Activated CD8-positive, alpha-beta memory T cell treated with anti-CD3 and anti-CD28 coated beads for 48 hours (primary cell): ENCODE measurements around the gene PSKH1.
"Not testable (repeated sequence)": the region's sequence is repeated elsewhere in the genome, so short reads cannot be mapped to it uniquely, and the experiment has no call there.

Experiments used
- DNase-seq, 3 experiments: peaks; one replicate each; pipeline ENCODE4 v3.0.0-alpha.2; 2020; ENCODE audit warnings: low read depth in 2 of 3, low spot score in 2 of 3

PSKH1 gene

DNA sequence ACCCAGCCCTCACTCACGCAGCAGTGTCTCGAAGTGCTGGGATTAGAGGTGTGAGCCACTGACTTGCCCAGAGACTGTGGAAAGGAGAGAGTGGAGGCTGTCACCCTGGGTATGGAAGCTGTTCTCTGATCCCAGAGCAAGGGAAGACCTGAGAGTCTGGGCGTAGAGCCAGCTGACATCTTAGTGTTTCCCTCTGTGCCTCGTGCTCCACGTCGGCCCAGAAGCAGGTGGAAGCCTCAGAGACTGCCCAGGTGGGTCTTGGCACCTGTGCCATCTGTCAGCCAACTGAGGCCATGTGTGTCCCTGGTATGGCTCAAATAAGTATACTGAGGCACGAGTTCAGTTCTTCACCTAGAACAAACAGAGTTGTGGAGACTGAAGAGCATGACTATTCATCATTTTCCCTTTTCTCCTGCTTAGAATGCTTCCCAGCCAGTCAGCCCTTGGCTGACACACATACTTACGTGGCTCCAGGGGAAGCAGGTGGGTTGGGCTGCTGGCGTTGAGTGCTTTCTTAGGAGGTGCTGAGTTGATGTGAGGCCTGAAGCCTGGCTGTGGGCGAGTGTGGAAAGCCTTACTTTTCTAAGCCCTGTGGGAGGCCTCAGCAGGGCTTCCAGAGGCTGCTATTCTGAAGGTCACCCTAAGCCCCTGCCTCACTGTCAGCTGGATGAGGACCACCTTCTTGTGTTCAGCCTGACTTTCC is 30.5 kb downstream of the PSKH1 start:
- DNase-seq, result no peak

DNA sequence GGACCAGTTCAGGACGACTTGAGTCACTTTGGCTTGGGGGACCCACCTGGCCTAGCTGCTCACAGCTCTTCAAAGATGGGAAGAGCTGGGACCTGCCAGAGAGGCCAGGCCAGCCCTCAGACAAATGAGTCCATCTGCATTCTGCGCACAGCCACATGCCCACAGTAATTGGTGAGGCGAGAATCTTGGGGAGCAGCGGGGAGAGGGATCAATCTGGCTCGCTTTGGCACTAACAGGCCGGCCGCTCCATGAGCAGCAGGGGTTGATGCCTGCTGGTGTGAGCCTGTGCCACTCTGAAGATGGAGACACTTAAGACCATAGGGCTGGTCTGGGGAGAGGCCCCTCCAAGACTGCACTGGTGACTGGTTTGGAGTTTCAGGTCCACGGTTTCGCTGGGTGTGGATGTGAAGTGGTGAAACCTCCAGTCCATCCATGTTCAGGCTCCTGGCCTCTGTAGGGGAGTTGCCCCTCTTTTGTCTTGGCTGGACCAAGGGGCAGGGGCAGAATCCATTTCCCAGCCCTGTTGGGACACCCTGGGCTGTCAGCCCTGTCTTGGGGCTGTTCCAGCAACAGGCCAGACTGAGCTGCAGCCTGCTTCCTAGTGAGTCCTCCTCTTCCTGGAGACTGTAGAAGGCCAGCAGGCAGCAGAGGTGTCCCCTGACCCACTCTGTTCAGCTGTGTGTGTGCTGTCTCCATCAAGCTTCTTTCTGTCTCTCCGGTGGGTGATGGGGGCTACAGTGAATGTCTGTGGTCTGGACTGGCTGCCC is 31.3 kb downstream of the PSKH1 start:
- DNase-seq, result no peak

DNA sequence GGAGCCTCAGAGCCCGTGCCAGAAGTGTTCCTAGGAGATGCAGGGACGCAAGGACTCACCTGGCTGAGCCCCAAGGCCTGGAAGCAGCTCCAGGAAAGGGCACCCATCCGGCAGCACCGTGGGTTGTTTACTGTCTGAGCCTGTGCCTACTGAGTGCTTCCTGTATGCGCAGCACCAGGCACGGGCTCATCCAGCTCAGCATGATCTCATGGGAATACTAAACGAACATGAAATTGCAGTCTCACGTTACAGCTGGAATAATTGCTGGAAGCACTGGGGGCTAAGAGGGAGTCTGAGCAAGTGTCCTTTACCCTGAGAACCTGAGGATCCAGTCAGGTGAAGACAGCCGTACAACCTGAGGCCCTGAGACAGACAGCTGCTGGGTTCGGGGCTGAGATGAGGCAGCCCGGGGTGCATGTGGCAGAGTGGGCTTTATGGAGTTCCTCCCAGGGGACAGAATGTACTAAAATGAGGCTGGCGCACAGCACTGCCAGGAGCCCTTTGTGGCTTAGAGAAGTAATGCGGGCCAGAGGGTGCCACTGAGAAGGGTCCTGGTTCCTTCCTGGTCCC is 33.2 kb downstream of the PSKH1 start:
- DNase-seq, result no peak

DNA sequence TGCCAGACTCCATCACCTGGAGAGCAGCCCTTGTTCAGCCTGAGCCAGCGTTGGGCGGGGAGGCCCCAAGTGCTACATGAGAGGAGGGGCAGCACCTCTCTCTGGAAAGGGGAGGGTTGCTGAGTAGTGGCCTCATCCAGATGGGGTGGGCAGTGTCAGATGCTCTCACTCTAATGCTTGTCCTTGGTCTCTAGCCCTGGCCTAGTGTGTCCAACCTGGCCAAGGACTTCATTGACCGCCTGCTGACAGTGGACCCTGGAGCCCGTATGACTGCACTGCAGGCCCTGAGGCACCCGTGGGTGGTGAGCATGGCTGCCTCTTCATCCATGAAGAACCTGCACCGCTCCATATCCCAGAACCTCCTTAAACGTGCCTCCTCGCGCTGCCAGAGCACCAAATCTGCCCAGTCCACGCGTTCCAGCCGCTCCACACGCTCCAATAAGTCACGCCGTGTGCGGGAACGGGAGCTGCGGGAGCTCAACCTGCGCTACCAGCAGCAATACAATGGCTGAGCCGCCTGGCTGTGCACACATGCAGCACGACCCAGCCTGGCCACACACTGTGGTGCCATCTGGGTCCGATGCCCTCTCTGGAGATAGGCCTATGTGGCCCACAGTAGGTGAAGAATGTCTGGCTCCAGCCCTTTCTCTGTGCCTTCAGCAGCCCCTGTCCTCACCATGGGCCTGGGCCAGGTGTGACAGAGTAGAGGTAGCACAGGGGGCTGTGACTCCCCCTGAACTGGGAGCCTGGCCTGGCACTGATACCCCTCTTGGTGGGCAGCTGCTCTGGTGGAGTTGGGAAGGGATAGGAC is 34.3 kb downstream of the PSKH1 start:
- no peak for DNase-seq

DNA sequence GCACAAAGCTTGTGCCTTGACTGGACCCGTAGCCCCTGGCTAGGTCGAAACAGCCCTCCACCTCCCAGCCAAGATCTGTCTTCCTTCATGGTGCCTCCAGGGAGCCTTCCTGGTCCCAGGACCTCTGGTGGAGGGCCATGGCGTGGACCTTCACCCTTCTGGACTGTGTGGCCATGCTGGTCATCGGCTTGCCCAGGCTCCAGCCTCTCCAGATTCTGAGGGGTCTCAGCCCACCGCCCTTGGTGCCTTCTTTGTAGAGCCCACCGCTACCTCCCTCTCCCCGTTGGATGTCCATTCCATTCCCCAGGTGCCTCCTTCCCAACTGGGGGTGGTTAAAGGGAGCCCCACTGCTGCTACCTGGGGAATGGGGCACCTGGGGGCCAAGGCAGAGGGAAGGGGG is 35.1 kb downstream of the PSKH1 start:
- DNase-seq, result no peak

DNA sequence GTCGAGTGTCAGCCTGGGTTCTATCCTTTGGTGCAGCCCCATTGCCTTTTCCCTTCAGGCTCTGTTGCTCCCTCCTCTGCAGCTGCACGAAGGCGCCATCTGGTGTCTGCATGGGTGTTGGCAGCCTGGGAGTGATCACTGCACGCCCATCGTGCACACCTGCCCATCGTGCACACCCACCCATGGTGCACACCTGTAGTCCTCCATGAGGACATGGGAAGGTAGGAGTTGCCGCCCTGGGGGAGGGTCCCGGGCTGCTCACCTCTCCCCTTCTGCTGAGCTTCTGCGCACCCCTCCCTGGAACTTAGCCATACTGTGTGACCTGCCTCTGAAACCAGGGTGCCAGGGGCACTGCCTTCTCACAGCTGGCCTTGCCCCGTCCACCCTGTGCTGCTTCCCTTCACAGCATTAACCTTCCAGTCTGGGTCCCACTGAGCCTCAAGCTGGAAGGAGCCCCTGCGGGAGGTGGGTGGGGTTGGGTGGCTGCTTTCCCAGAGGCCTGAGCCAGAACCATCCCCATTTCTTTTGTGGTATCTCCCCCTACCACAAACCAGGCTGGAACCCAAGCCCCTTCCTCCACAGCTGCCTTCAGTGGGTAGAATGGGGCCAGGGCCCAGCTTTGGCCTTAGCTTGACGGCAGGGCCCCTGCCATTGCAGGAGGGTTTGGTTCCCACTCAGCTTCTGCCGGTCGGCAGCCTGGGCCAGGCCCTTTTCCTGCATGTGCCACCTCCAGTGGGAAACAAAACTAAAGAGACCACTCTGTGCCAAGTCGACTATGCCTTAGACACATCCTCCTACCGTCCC is 35.7 kb downstream of the PSKH1 start:
- DNase-seq, result peak in 2 of 3 experiments; percentile 49 to 56

DNA sequence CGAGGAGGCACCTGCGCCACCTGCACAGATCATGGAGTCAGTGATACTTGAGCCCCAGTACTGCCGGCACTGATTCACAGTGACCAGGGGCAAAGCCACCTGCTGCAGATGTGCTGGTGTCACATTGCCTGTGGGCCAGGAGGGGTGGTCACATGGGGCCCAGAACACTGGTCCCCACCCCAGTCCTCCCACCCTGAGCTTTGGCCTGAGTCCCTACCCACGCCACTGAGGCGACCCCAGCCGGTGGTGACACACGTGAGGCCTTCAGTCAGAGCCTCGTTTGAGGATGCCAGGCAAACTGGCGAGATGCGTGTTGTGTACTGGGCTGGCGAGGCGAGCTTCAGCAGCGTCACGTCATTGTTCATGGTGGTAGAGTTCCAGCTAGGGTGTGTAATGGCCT is 37.1 kb downstream of the PSKH1 start:
- DNase-seq, result no peak

DNA sequence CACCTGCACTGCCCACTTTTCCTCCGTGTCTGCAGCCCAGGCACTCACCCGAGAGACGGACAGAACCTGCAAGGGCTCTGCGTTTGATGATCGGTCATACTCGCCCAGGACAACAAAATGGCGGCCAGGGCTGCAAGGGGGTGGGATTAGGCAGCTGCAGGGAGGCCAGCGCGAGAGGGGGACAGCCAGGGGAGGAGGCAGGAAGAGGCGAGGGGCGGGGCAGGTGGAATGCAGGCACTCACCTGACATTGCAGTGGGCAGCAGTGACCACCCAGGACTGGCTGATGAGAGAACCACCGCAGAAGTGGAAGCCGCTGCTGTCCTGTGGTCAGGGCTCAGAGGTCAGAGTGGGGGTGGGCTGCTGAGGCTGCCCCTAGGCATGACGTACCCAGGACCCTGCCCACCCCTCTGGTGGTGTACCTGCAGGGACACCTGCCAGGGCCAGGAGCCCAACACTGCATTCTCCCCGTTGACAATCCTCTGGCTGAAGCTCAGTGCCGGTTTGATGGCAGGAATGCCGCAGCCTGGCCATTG is 37.7 kb downstream of the PSKH1 start:
- no peak for DNase-seq

DNA sequence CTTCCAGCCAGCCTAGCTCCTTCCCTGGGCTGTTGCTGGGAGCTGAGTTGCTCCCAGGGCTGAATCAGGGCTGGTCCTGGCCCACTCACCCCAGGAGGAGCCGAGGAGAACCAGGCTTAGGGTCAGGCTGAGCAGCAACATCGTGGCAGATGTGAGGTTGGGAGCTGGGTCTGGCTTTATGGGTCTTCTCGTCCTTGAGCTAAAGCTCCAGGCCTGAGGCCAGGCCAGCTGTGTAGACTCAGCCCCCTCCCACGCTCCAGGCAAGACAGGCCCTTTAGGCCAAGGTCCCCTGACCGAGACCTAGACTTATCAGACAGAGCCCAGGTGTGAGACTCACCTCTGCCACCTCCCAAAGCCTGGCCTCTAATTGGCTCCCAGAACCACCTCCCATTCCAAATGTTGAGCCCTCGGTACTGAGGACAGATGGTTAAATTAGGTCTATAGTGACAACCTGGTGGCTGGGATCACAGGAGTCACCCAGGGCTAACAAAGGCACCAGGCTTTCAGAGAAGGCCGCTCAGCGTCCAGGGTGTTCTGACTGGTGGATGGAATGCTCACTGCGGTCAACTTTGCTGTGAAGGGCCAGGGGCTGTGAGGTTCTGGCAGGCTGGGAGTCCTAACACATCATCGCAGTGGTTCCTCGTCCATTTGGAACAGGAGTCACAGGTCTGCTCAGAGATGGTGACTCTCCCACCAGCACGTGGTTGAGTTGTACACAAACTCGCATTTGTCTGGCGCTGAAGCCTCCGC is 38.8 kb downstream of the PSKH1 start, which contains the start of gene CTRL:
Gene CTRL (minus strand): TSS at position 151 of the 750 bp plus-strand sequence. CDS start 10 bp downstream, at position 141.
- no peak for DNase-seq

DNA sequence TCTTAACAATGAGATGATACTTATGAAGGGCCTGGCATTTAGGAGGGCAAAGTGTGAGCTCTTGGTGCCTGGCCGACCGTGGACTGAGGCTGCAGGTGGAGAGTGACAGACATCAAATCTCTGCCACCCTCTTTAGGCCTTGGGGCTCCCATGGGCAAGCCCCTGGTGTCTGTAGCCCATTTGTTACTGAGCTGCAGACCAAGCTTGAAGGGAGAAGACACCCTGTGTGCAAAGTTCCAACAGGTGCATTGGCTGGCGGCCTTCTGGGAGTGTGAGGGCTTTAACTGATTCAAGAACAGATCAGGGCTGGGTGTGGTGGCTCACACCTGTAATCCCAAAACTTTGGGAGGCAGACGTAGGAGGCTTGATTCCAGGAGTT is 39.4 kb downstream of the PSKH1 start:
- DNase-seq, result no peak

DNA sequence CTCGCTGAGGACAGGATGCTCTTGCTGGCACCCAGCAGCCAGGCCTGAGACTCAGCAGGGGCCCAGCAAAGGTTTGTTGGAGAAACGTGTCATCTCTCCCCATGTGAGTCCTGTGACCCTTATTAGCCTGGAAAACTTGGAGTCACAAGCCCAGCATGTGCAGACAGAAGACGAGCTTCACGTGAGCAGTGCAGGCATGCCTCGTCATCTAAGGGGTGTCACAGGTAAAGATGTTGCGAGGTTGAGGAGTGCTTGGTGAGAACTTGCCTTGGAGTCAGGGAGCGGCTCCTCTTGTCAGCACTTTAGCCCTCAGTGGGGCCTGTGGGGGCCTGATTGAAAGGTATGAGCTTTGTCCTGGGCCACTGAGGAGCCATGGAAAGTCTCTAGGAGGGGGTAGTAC is 40.8 kb downstream of the PSKH1 start:
- no peak for DNase-seq

DNA sequence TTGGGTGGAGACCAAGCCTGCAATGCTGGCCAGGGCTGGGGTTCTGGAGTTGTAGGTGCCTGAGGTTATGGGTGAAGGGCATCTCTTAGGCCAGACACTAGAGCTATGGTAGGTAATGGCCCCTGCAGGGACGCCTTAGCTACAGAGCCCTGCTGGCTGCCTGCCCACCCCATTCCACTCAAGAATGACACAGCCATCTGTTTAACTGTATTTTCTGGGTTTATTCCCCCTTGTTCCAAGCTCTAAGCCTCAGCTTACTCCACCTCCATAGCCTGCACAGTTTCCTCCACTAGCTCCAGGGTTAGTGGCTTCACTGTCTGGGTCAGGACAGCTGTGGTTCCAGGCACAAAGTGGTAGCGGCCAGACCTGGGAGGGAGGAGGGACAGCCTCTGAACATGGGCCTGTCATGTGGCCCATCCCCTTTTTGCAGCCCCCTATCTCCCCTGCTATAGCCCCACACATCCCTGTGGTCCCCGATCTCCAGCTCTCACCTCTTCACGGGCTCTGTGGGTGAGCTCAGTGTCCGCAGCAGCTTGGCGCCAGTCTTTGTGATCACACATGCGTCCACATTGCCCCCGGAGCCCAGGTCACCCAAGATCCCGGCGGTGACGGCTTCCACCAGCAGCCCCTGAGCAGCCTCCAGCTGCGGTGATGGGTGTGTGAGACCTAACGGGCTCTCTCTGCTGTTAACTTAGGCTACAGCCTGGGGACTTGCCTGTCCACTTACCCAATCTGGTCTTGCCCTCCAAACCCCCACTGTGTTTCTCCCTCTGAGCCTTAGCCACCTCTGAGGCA is 41.4 kb downstream of the PSKH1 start:
- DNase-seq, result no peak

DNA sequence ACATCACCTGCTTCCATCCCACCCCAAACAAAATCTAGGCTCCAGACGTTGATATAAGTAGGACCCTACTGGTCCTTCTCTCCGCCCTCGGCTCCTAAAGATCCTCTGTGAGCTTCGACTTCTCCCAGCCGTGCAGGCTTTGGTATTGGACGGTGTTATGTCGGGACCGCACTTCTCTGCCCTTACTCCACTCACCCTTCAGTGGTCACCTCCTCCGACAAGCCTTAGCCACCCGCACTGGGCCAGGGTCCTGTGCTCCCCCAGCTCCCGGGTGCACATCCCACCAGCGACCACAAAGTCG is 42.0 kb downstream of the PSKH1 start:
- no peak for DNase-seq

DNA sequence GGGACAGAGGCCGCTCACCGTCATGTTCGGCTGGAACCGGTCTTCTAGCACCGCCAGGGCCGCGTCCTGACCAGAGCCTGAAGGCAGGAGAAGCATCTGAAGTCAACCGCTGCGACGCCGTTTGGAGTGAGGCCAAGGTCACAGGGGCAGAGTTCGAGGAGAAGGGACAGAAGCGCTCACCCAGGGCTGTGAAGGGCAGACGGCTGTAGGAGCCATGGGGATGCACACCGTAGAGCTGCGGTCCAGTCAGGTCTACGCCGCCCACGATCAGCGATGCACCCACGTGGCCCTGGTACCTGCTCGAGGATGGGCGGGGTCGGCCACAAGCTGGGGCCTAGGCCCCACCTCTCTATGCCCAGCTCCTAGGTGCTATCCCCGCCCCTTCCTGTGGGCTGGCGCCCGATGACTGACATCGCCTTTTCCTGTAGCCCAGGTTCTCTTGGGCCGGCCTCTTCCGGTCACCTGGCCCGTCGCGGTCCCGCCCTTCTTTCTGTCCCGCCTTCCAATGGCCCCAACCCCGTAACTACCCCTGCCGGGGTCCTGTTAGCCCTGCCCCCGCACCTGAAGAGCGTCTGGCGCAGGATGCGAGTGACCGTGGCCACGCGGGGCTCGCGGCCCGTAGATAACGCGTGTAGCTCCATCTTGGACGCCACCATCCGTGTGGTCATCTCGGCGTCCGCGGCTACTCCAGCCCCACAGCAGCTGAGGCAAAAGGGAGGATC is 42.5 kb downstream of the PSKH1 start:
- DNase-seq, result peak; percentile 71 to 90 (median 75)

DNA sequence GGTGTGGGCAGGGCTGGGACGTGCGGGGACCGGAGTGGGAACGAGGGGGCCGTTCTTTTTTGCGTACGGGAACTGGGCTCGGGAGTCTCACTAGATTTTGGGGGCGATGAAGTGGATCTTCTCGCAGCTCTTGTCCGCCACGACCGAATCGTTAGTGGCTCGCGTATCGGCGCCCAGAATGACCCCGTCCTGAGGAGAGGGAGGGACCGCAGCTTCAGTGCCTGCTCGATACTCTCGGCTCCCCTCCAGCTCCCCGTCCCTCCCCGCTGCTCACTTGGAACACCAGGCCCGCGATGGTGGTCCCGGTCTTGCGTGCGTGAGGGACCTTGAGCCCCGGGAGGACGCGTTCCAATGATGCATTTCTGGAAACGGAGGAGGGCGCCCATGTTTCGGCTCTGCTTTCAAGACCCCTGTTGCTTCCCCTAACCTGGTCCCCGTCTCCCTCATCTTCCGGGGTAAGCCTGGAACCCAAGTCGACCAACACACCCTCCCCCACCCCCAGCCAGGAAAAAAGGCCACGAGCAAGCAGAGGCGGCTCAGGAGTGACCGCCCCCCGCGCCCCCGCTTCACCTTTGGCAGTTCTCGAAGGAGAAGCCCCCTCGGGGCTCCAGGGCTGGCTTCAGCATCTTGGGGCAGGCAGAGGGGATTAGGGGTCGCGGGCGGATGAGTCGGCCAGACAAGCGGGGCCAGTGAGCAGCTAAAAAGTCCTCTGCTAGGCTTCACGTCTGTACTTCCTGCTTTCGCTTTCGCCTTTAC is 43.2 kb downstream of the PSKH1 start, which contains the start of gene PSMB10:
Gene PSMB10 (minus strand): TSS at position 727 of the 756 bp plus-strand sequence. CDS start 101 bp downstream, at position 626.
- peak in 2 of 3 experiments; percentile 52 to 57 for DNase-seq

DNA sequence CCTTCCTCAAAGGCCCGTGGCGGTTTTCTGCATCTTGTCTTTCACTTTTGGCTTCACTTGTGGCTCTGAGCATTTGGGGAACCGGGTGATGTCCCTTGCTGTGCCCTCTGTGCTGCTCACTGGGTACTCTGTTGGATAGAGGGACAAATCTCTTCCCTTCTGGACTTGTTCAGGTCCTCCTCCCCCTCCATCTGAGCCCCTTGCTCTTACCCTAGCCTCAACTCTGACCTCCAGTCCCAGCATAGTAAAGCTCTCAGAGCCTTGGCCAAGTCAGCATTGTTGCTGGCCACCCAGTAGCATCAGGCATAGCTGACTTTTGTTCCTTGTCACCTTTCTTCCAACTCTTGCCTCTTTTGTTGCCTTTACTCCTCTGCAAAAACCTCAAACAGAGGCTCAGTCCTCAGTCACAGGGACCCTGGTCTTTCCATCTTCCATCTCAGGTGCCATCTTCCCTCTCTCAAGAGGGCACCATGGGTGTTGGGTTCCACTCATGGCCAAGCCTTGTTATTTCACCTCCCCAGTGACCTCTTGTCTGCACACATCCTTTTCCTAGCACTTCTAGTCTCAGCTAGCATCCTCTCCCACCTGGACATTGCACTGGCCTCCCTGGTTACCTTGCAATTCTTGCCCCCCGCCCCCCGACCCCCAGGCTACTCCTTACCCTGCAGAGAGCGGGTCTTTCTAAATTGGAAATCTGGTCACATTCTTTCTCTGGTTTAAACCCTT is 44.0 kb downstream of the PSKH1 start:
- peak in 1 of 3 experiments; percentile 56 for DNase-seq

DNA sequence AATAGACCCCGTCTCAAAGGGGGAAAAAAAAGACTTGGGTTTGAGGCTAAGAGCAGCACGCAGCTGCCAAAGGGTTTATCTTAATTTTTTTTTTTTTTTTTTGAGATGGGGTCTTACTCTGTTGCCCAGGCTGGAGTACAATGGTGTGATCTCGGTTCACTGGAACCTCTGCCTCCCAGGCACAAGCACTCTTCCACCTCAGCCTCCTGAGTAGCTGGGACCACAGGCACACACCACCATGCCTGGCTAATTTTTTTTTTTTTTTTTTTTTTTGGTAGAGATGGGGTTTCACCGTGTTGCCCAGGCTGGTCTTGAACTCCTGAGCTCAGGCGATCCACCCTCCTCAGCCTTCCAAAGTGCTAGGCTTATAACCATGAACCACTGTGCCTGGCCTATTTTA is 44.7 kb downstream of the PSKH1 start:
- not testable (repeated sequence) for DNase-seq
